Islet of Langerhans (tissue), 1 donor: Measurements from ENCODE around the gene ZFYVE16.
A peak's percentile ranks its signal among the peaks of the same experiment; 100 is the strongest.
"Not testable (repeated sequence)": the region's sequence is repeated elsewhere in the genome, so short reads cannot be mapped to it uniquely, and the experiment has no call there.

Source experiments
- FAIRE-seq: peaks from one replicate; lab custom pipeline; 2011; peaks lifted over from hg19 to GRCh38; lab: Jason Lieb, UNC

ZFYVE16 gene

GRCh38 chr5:80491296-80491695, 83.4 kb downstream of the ZFYVE16 start:
- FAIRE-seq, result no peak

GRCh38 chr5:80492741-80493140, 84.9 kb downstream of the ZFYVE16 start:
- FAIRE-seq, result no peak

GRCh38 chr5:80493443-80493842, 85.6 kb downstream of the ZFYVE16 start:
- not testable (repeated sequence) for FAIRE-seq

- no peak for FAIRE-seq
These were observed 88.0 kb downstream of the ZFYVE16 start for GRCh38 chr5:80495891-80496290.

GRCh38 chr5:80502800-80503199, 94.9 kb downstream of the ZFYVE16 start:
- peak; percentile 30 for FAIRE-seq

- no peak for FAIRE-seq
These were observed 95.8 kb downstream of the ZFYVE16 start for GRCh38 chr5:80503641-80504040.

- no peak for FAIRE-seq
These were observed 97.0 kb downstream of the ZFYVE16 start for GRCh38 chr5:80504833-80505232.

GRCh38 chr5:80507663-80508062, 99.8 kb downstream of the ZFYVE16 start:
- no peak for FAIRE-seq

- FAIRE-seq, result no peak
These were observed 101.0 kb downstream of the ZFYVE16 start for GRCh38 chr5:80508844-80509243.

- no peak for FAIRE-seq
These were observed 101.5 kb downstream of the ZFYVE16 start for GRCh38 chr5:80509362-80509761.

- no peak for FAIRE-seq
These were observed 109.0 kb downstream of the ZFYVE16 start for GRCh38 chr5:80516826-80517225.
